C4-2B (cell line): Measurements from ENCODE around the gene B3GNT9.

Source experiments
- CTCF ChIP-seq: fragments of 450-650 bp; conservative IDR thresholded peaks from 2 replicates; pipeline ENCODE4 v1.5.1; 2017; ENCODE audit warnings: mild to moderate bottlenecking
- ZFX ChIP-seq: fragments of 450-650 bp; IDR thresholded peaks from 2 replicates; pipeline ENCODE4 v1.6.1; 2017

DNA sequence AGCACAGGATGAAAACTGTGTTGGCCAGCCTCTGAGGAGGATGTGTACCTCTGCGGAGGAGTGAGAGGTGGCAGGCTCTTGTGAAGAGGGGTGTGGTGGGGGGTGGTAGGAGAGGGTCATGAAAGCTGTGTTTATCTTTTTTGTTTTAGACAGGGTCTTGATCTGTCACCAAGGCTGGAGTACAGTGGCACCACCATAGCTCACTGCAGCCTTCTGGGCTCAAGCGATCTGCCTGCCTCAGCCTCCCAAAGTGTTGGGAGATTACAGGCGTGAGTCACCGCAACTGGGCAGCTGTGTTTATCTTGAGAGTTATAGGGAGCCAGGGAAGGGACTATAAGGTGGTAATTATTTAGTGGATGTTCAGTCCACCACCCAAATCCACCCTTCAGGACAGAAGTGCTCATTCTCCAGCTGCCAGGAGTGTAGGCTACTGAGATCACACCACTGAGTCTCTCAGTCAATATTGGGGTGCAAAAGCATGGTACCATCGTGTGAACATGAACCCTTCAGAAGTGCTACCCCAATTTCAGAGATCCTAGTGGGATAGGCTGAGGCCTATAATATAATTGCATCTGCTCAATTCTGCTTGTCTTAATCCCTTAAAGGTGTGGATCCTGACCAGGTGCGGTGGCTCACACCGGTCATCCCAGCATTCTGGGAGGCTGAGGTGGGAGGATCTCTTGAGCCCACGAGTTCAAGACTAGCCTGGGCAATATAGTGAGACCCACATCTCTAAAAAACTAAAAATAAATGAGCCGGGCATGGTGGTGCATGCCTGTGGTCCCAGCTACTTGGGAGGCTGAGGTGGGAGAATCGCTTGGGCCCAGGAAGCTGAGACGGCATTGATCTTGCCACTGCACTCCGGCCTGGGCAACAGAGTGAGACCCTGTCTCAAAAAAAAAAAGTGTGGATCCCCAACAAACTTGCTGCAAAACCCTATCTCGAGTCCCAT, 39.9 kb upstream of the B3GNT9 start:
- TF ChIP-seq CTCF (no peak), ZFX (no peak)
